C4-2B (cell line): ENCODE data around the gene ADAMTS9.
A peak's percentile ranks its signal among the peaks of the same experiment; 100 is the strongest.

Experiments used
- H3K27ac ChIP-seq: fragments of 450-650 bp; 2 replicates; pipeline ENCODE4 v1.5.1; 2017
- CTCF ChIP-seq: fragments of 450-650 bp; conservative IDR thresholded peaks from 2 replicates; pipeline ENCODE4 v1.5.1; 2017; ENCODE audit warnings: mild to moderate bottlenecking
- ZFX ChIP-seq: fragments of 450-650 bp; IDR thresholded peaks from 2 replicates; pipeline ENCODE4 v1.6.1; 2017

ADAMTS9 gene

DNA sequence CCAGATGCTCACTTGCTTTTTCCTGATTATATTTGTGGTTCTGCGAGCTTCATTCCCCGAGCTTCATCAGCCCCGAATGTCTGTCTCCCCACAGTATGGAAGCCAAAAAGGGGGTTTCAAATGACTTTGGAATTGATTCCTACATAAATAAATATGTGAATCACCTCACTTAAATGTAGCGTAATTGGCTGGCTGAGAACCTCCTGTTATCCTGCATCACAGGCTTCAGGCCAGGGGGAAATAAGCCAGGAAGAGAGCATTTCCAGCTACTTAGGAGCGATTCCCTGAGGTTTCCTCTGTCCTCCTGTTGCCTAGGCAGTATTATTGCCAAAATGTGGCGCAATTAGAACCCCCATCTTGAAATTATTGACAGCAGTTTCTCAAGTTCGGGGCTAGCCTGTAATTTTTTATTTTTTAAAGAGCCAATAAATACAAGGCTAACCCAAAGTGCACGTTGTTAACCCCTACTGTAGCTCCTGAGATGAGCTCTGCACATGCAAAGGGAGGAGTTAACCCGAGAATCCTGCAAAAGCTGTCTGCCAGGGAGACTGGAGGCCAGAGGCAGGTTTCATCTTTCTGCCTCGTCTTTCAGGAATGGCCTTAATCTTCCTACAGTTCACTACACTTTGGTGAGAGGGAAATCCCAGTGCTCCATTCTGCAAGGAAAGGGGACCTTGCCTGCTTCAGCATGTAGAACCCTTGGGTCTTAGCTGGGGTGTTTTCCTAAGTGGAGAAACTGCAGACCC lies 148.2 kb downstream of the ADAMTS9 start:
- TF ChIP-seq ZFX = no peak
- TF ChIP-seq CTCF = no peak
- H3K27ac ChIP-seq = no peak overlapping the region

DNA sequence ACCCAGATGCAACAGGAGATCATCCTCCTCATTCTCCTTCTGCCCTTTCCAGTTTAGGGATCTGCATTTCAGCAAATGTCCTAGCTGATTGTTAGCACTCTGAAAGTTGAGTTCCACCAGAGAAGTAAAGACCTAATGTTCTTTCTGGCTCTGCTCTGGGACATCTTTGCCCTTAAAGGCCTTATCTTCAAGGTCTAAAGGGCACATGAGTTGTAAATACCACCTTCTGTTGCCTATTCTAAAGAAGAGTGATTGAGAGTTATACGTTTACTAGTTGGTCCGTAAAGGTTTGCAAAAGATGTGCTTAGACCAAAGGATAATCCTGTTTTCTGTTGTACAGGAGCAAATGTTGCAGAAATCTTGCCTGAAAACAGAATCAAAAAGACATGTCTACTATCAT lies 151.6 kb downstream of the ADAMTS9 start:
- TF ChIP-seq ZFX (no peak), CTCF (no peak)
- no peak overlapping the region for H3K27ac ChIP-seq

- peak; percentile 88 for TF ChIP-seq CTCF
- no peak for TF ChIP-seq ZFX
These were observed 154.0 kb downstream of the ADAMTS9 start for GRCh38 chr3:64533617-64534317.

GRCh38 chr3:64530434-64531049 lies 157.3 kb downstream of the ADAMTS9 start:
- TF ChIP-seq ZFX = no peak
- TF ChIP-seq CTCF = peak; percentile 81
- H3K27ac ChIP-seq = no peak overlapping the region

More at GRCh38 chr3:64533617-64534317, 154.0 kb downstream of the ADAMTS9 start:
- H3K27ac ChIP-seq = no peak overlapping the region

DNA sequence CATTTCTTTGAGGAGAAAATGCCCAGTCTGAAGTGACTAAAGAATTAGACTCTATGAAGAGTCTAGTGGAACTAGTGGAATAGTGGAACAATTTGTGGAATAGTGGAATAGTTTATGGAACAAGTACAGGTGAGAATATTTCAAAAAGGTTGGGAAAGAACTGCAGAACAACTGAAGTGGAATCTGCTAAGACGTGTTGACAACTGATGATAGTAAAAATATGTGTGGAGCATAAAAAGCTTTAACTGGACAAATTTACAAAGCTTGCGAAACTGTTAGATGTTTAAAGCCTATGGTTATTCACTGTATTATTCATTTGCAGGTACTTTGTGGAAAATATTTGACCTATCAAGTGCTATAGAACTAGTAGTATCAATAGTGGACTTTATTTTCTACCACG lies 164.5 kb downstream of the ADAMTS9 start:
- no peak overlapping the region for H3K27ac ChIP-seq
- no peak for TF ChIP-seq CTCF
- no peak for TF ChIP-seq ZFX

DNA sequence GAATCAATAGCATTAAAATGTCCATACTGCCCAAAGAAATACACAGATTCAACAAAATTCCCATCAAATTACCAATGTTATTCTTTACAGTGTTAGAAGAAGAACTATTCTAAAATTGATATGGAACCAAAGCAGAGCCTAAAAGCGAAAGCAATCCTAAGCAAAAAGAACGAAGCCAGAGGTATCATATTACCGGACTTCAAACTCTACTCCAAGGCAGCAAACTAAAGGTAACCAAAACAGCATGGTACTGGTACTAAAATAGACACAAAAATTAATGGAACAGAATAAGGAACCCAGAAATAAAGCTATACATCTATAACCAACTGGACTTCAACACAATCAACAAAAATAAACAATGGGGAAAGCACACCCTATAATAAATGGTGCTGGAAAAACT lies 167.5 kb downstream of the ADAMTS9 start:
- no peak overlapping the region for H3K27ac ChIP-seq
- no peak for TF ChIP-seq CTCF
- no peak for TF ChIP-seq ZFX

- H3K27ac ChIP-seq = no peak overlapping the region
- no peak for TF ChIP-seq CTCF
- no peak for TF ChIP-seq ZFX
These were observed 168.8 kb downstream of the ADAMTS9 start for GRCh38 chr3:64518950-64519349.
